Measurements from ENCODE around the gene ODC1. TPM values are rescaled to one million over a fixed set of nuclear protein-coding genes. Genes with fewer than 3 reads are reported as not detected.

The ODC1 gene
- total RNA-seq, 1 donor from 2014 or later, result 88.0 TPM

GRCh38 chr2:10475811-10476660 is 27.9 kb upstream of the ODC1 start:
- Mint-ChIP-seq H3K27ac (ENCODE audit: unreplicated experiment) (peak overlapping the region; percentile 72), H3K4me1 (ENCODE audit: low read depth, unreplicated experiment) (peaks cover 22% of the 10 kb centered on the region), H3K9me3 (ENCODE audit: unreplicated experiment) (peaks cover 2% of the 10 kb centered on the region), H3K27me3 (ENCODE audit: unreplicated experiment) (peaks cover 12% of the 10 kb centered on the region), H3K36me3 (ENCODE audit: unreplicated experiment) (no peaks in the 10 kb centered on the region), H3K4me3 (ENCODE audit: unreplicated experiment) (no peak overlapping the region)
- TF ChIP-seq CTCF (IDR thresholded peaks at IDR 0.05; ENCODE audit: partially characterized antibody, unreplicated experiment), result no peak
- DNase-seq, result no peak

- DNase-seq, result no peak
- H3K27me3 Mint-ChIP-seq (ENCODE audit: unreplicated experiment), result peaks cover 12% of the 10 kb centered on the region
- peaks cover 25% of the 10 kb centered on the region for H3K4me1 Mint-ChIP-seq (ENCODE audit: low read depth, unreplicated experiment)
- TF ChIP-seq CTCF (IDR thresholded peaks at IDR 0.05; ENCODE audit: partially characterized antibody, unreplicated experiment), result no peak
- no peak overlapping the region for H3K4me3 Mint-ChIP-seq (ENCODE audit: unreplicated experiment)
- H3K36me3 Mint-ChIP-seq (ENCODE audit: unreplicated experiment), result no peaks in the 10 kb centered on the region
- H3K9me3 Mint-ChIP-seq (ENCODE audit: unreplicated experiment), result peaks cover 2% of the 10 kb centered on the region
- H3K27ac Mint-ChIP-seq (ENCODE audit: unreplicated experiment), result peak overlapping the region; percentile 72
Measured at GRCh38 chr2:10475221-10475722, 27.1 kb upstream of the ODC1 start.

- no peak for TF ChIP-seq CTCF (IDR thresholded peaks at IDR 0.05; ENCODE audit: partially characterized antibody, unreplicated experiment)
- no peak for DNase-seq
- H3K4me1 Mint-ChIP-seq (ENCODE audit: low read depth, unreplicated experiment), result peaks cover 19% of the 10 kb centered on the region
- peaks cover 2% of the 10 kb centered on the region for H3K9me3 Mint-ChIP-seq (ENCODE audit: unreplicated experiment)
- no peak overlapping the region for H3K4me3 Mint-ChIP-seq (ENCODE audit: unreplicated experiment)
- H3K27ac Mint-ChIP-seq (ENCODE audit: unreplicated experiment), result no peak overlapping the region
- peaks cover 12% of the 10 kb centered on the region for H3K27me3 Mint-ChIP-seq (ENCODE audit: unreplicated experiment)
- H3K36me3 Mint-ChIP-seq (ENCODE audit: unreplicated experiment), result no peaks in the 10 kb centered on the region
Measured at GRCh38 chr2:10473121-10473756, 25.1 kb upstream of the ODC1 start.

- no peak for TF ChIP-seq CTCF (IDR thresholded peaks at IDR 0.05; ENCODE audit: partially characterized antibody, unreplicated experiment)
- Mint-ChIP-seq H3K4me3 (ENCODE audit: unreplicated experiment) (no peak overlapping the region), H3K27ac (ENCODE audit: unreplicated experiment) (no peak overlapping the region), H3K4me1 (ENCODE audit: low read depth, unreplicated experiment) (peaks cover 15% of the 10 kb centered on the region), H3K9me3 (ENCODE audit: unreplicated experiment) (peaks cover 2% of the 10 kb centered on the region), H3K27me3 (ENCODE audit: unreplicated experiment) (peaks cover 10% of the 10 kb centered on the region), H3K36me3 (ENCODE audit: unreplicated experiment) (no peaks in the 10 kb centered on the region)
- DNase-seq, result no peak
Measured at GRCh38 chr2:10471955-10472354, 23.8 kb upstream of the ODC1 start.

Data from glutamatergic neuron (in vitro differentiated cells).